Mucosa of rectum (tissue), 2 donors: ENCODE data around the gene TOP2B.

Source experiments
- H3K27ac ChIP-seq, 2 donors: one replicate each; pipeline ENCODE4 v1.7.0; 2013; ENCODE audit warnings: inconsistent platforms in 2 of 2, low read depth in 2 of 2, low read length in 2 of 2
- H3K27me3 ChIP-seq, 2 donors: one replicate each; pipeline ENCODE4 v1.7.0; 2013; ENCODE audit warnings: low read length in 2 of 2; ENCODE audit not compliant: control insufficient read depth in 2 of 2, insufficient read depth in 2 of 2
- H3K36me3 ChIP-seq, 2 donors: one replicate each; pipeline ENCODE4 v1.7.0; 2013; ENCODE audit warnings: low read length in 2 of 2; ENCODE audit not compliant: control insufficient read depth in 2 of 2, insufficient read depth in 2 of 2
- H3K4me1 ChIP-seq, 2 donors: one replicate each; pipeline ENCODE4 v1.7.0; 2013; ENCODE audit warnings: low read length in 2 of 2, mild to moderate bottlenecking in 1 of 2; ENCODE audit not compliant: control insufficient read depth in 2 of 2, insufficient read depth in 2 of 2
- H3K4me3 ChIP-seq, 2 donors: one replicate each; pipeline ENCODE4 v1.7.0; 2013; ENCODE audit warnings: low read length in 2 of 2
- H3K9ac ChIP-seq, 2 donors: one replicate each; pipeline ENCODE4 v1.7.0; 2013; ENCODE audit warnings: low read length in 2 of 2, low read depth in 1 of 2, mild to moderate bottlenecking in 1 of 2
- H3K9me3 ChIP-seq, 2 donors: one replicate each; pipeline ENCODE4 v1.7.0; 2013; ENCODE audit warnings: low read length in 2 of 2; ENCODE audit not compliant: control insufficient read depth in 2 of 2
- donor health status: healthy.
- donor health status: Normal muscosa, but diverticular disease.

Gene TOP2B

DNA sequence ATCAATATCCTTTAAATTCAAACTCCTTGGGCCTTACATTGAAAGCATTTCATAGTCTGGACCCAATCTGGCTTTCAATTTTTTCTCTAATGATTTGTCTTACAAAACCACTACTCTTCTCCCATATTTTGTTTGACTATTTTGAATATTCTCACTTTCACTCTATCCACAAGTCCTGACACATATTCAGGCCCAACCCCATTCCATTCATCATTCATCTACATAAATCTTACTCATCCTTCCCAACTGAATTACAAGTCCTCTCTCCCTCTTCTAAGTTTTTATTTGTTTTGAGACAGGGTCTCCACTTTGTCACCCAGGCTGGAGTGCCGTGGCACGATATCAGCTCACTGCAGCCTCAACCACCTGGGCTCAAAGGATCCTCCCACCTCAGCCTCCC is 43.6 kb downstream of the TOP2B start:
- Histone ChIP-seq H3K36me3 (peaks cover 36 to 43% of the 10 kb centered on the region in 2 donors), H3K4me1 (no peaks in the 10 kb centered on the region), H3K4me3 (no peak overlapping the region), H3K9me3 (no peaks in the 10 kb centered on the region), H3K9ac (no peak overlapping the region), H3K27ac (no peak overlapping the region), H3K27me3 (no peaks in the 10 kb centered on the region)

- Histone ChIP-seq H3K9me3 (no peaks in the 10 kb centered on the region), H3K36me3 (peaks cover 34 to 40% of the 10 kb centered on the region in 2 donors), H3K4me3 (no peak overlapping the region), H3K27me3 (no peaks in the 10 kb centered on the region), H3K9ac (no peak overlapping the region), H3K27ac (no peak overlapping the region), H3K4me1 (no peaks in the 10 kb centered on the region)
Observed at GRCh38 chr3:25620493-25620892, 44.2 kb downstream of the TOP2B start.

DNA sequence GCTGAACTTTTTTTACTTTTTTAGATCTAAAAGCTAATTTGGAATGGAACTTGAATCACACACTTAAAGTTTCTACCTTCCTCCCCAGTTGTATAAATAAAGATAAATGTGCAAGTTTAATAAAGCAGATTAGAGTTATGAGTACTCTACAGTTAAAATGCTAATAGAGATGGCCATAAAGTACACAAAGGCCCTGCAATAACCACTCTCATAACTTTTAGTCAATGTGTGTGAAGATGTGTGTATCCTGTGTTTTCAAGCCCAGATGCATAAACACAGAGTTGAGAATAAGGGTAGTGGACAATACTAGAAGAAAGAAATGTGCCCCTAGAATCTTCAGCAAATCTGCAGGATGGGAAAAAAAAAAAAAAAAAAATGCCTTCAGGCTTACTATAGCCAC is 45.3 kb downstream of the TOP2B start:
- H3K4me1 ChIP-seq = no peaks in the 10 kb centered on the region
- no peaks in the 10 kb centered on the region for H3K27me3 ChIP-seq
- no peak overlapping the region for H3K9ac ChIP-seq
- peaks cover 30 to 32% of the 10 kb centered on the region in 2 donors for H3K36me3 ChIP-seq
- H3K27ac ChIP-seq = no peak overlapping the region
- no peaks in the 10 kb centered on the region for H3K9me3 ChIP-seq
- H3K4me3 ChIP-seq = no peak overlapping the region

DNA sequence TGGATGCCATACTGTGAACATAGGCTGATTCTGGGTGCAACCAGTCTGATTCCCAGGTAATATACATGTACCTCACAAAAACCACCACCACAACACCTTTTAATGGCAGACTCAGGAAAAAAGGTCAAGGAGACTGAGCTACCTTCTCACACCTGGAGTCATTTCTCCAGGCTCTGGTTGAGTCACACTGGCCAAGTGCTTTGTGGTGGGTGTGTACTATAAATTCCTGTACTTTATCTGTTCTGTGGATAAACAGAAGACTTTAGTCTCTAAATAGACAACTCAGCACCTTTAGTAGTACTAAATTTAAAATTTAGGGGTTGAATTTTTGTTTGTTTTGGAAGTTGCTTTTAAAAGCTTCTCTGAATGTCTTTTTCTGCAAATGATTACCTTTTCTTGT is 46.7 kb downstream of the TOP2B start:
- H3K27me3 ChIP-seq = no peaks in the 10 kb centered on the region
- H3K27ac ChIP-seq = no peak overlapping the region
- H3K4me1 ChIP-seq = no peaks in the 10 kb centered on the region
- no peak overlapping the region for H3K9ac ChIP-seq
- H3K9me3 ChIP-seq = no peaks in the 10 kb centered on the region
- peaks cover 23 to 30% of the 10 kb centered on the region in 2 donors for H3K36me3 ChIP-seq
- H3K4me3 ChIP-seq = no peak overlapping the region

DNA sequence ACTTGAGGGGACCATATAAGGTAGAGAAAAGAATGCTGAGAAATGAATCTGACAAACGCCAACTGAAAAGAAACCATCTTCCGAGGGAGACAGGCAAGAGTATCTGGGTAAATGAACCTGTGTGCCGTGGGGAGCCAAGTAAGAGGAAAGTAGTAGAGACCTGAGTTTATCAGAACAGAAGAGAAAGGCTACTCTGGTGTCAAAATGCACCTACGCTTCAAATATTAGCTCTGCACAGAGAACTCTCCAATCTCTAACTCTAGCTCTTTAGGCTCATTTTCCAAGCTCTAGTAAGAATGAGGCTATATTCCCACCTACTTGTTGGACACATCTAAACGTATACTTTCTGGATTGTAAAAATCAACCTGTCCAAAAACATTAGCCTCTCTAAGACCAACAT is 53.5 kb downstream of the TOP2B start:
- Histone ChIP-seq H3K4me3 (no peak overlapping the region), H3K27me3 (no peaks in the 10 kb centered on the region), H3K9me3 (no peaks in the 10 kb centered on the region), H3K36me3 (peaks cover 56 to 64% of the 10 kb centered on the region in 2 donors), H3K9ac (no peak overlapping the region), H3K4me1 (no peaks in the 10 kb centered on the region), H3K27ac (no peak overlapping the region)

GRCh38 chr3:25610779-25611178 is 53.9 kb downstream of the TOP2B start:
- Histone ChIP-seq H3K4me1 (no peaks in the 10 kb centered on the region), H3K36me3 (peaks cover 56 to 64% of the 10 kb centered on the region in 2 donors), H3K9ac (no peak overlapping the region), H3K9me3 (no peaks in the 10 kb centered on the region), H3K27me3 (no peaks in the 10 kb centered on the region), H3K4me3 (no peak overlapping the region), H3K27ac (no peak overlapping the region)

DNA sequence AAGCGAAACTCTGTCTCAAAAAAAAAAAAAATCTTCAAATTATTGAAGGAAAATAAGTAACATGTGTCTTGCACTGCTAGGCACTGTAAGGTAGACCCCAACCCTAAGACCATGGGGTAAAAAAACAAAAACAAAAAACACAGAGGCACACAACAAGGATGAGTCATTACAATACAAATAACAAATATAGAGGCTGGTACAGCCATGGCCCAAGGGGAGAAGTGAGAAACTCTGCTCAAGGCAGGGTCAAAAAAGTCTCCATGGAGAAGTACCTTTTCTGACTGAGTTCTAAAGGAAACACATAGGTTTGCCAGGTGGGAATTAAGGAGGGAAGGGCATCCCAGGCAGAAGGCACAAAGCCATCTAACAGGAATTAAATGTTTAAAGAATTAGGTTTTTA is 54.5 kb downstream of the TOP2B start:
- Histone ChIP-seq H3K4me3 (no peak overlapping the region), H3K36me3 (peaks cover 62 to 70% of the 10 kb centered on the region in 2 donors), H3K9ac (no peak overlapping the region), H3K4me1 (no peaks in the 10 kb centered on the region), H3K27ac (no peak overlapping the region), H3K27me3 (no peaks in the 10 kb centered on the region), H3K9me3 (no peaks in the 10 kb centered on the region)

DNA sequence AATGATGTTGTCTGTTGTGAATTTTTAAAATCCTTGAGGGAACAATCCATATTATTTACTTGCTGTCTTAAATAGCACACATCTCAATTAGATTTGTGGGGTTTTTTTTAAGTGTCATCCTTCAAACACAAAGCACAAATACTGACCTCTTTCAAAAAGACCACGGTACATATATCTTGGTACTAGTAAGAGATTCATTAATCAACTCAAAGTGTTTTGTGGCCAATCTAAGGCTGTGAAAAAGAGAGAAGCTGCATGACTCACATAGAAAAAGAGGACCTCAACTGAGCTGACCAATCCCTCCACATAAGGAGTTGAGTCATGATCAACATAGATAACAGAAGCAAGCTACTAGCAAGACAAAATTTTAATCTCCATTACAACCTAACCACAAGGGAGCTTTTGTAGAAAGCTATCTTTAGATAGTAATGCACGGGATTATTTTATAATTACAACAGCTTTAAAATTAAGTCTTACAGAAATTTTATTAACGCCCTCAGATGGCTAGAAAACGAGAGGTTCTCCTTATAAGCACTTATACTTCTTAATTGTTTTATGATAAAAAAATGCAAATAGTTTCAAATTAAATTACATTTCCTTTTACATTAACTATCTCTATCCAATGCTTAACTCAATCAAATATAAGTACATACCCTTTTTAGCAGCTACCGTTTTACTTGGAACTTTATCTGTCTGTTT is 60.5 kb downstream of the TOP2B start:
- Histone ChIP-seq H3K27me3 (no peaks in the 10 kb centered on the region), H3K4me3 (no peak overlapping the region), H3K9ac (no peak overlapping the region), H3K36me3 (peaks cover 51 to 60% of the 10 kb centered on the region in 2 donors), H3K4me1 (no peaks in the 10 kb centered on the region), H3K27ac (no peak overlapping the region), H3K9me3 (no peaks in the 10 kb centered on the region)

GRCh38 chr3:25603703-25604102 is 61.0 kb downstream of the TOP2B start:
- H3K27me3 ChIP-seq = no peaks in the 10 kb centered on the region
- no peak overlapping the region for H3K4me3 ChIP-seq
- no peak overlapping the region for H3K9ac ChIP-seq
- no peak overlapping the region for H3K27ac ChIP-seq
- H3K4me1 ChIP-seq = no peaks in the 10 kb centered on the region
- H3K9me3 ChIP-seq = no peaks in the 10 kb centered on the region
- H3K36me3 ChIP-seq = peaks cover 49 to 58% of the 10 kb centered on the region in 2 donors

- H3K4me1 ChIP-seq = no peaks in the 10 kb centered on the region
- no peak overlapping the region for H3K27ac ChIP-seq
- H3K27me3 ChIP-seq = no peaks in the 10 kb centered on the region
- no peak overlapping the region for H3K4me3 ChIP-seq
- peaks cover 29 to 35% of the 10 kb centered on the region in 2 donors for H3K36me3 ChIP-seq
- no peak overlapping the region for H3K9ac ChIP-seq
- no peaks in the 10 kb centered on the region for H3K9me3 ChIP-seq
Observed at GRCh38 chr3:25597535-25598101, 67.1 kb downstream of the TOP2B start.
